K562 (cell line): ENCODE results near the gene TBC1D2B.
"Not testable (repeated sequence)": the region's sequence is repeated elsewhere in the genome, so short reads cannot be mapped to it uniquely, and the experiment has no call there.

Source experiments
- C11orf30 ChIP-seq: fragments of 450-650 bp; IDR thresholded peaks from 2 replicates; pipeline ENCODE4 v1.6.1; 2016; ENCODE audit warnings: low read depth, mild to moderate bottlenecking
- CBX2 ChIP-seq: fragments of 200-600 bp; sonication (generic); IDR thresholded peaks from one replicate; pipeline ENCODE4 v1.6.1; 2012; ENCODE audit warnings: mild to moderate bottlenecking, low read length, inconsistent platforms; ENCODE audit not compliant: insufficient read depth, poor library complexity, severe bottlenecking
- CTCF ChIP-seq, 3 experiments: IDR thresholded peaks in 2 of 3; conservative IDR thresholded peaks in 1 of 3; 2 replicates each; pipeline ENCODE4 v1.5.1; 2011 to 2012; ENCODE audit warnings: low read length in 3 of 3, mild to moderate bottlenecking in 3 of 3, control low read depth in 2 of 3, improper control_type of control experiment in 1 of 3, inconsistent platforms in 1 of 3, low read depth in 1 of 3, mixed read lengths in 1 of 3, moderate library complexity in 1 of 3; ENCODE audit not compliant: insufficient read depth in 2 of 3
- EP300 ChIP-seq: IDR thresholded peaks from 2 replicates; pipeline ENCODE4 v1.6.1; 2012; ENCODE audit warnings: low read length, improper control_type of control experiment
- ESRRA ChIP-seq: fragments of 450-650 bp; IDR thresholded peaks from 2 replicates; pipeline ENCODE4 v1.6.1; 2014; ENCODE audit warnings: low read depth, mild to moderate bottlenecking, moderate library complexity, borderline replicate concordance
- POLR2AphosphoS5 ChIP-seq: IDR thresholded peaks from 2 replicates; pipeline ENCODE4 v1.6.1; 2011; ENCODE audit warnings: mild to moderate bottlenecking, low read depth, low read length, moderate library complexity; ENCODE audit not compliant: control insufficient read depth, insufficient read depth
- SIX5 ChIP-seq, 2 experiments: IDR thresholded peaks; 2 replicates each; pipeline ENCODE4 v1.6.1; 2011; ENCODE audit warnings: low read length in 2 of 2, borderline replicate concordance in 1 of 2, low read depth in 1 of 2, mild to moderate bottlenecking in 1 of 2, moderate library complexity in 1 of 2; ENCODE audit not compliant: insufficient read depth in 1 of 2
- SRF ChIP-seq, 2 experiments: fragments of 250-450, 450-650 bp in 1 of 2; sonication (Bioruptor Pico) in 1 of 2; sonication (generic) in 1 of 2; formaldehyde crosslinking; IDR thresholded peaks; 2 replicates each; pipeline versions ENCODE4 v1.5.0 to v1.5.1; 2020 to 2022; ENCODE audit warnings: mild to moderate bottlenecking in 1 of 2, missing genetic modification reagents in 1 of 2
- SRSF9 ChIP-seq: fragments of 200-400 bp; formaldehyde crosslinking; IDR thresholded peaks from 2 replicates; pipeline ENCODE4 v1.6.1; 2017; ENCODE audit warnings: low read depth, low read length, borderline replicate concordance
- ZBTB2 ChIP-seq: fragments of 450-650 bp; IDR thresholded peaks from 2 replicates; pipeline ENCODE4 v1.6.1; 2016; ENCODE audit warnings: antibody characterized with exemption
- ZFP1 ChIP-seq: fragments of 450-650 bp; formaldehyde crosslinking; IDR thresholded peaks from 2 replicates; pipeline ENCODE4 v1.4.0; 2020; ENCODE audit warnings: mild to moderate bottlenecking, mixed read lengths
- ZNF76 ChIP-seq: fragments of 250-450 bp; sonication (Bioruptor Pico); IDR thresholded peaks from 2 replicates; pipeline ENCODE4 v1.4.0; 2020; ENCODE audit warnings: mild to moderate bottlenecking, moderate library complexity, borderline replicate concordance

- TF ChIP-seq SRSF9; ESRRA; CBX2; C11orf30; SRF (CRISPR knock-in tag; IDR thresholded peaks at IDR 0.05); POLR2AphosphoS5; EP300; ZBTB2; ZFP1; CTCF (IDR thresholded peaks at IDR 0.05 in 2 of 3, conservative IDR thresholded peaks at IDR 0.05 in 1 of 3; ENCODE audit: insufficient read depth in 2 of 3, low read depth in 1 of 3, low read length in 3 of 3); ZNF76 (CRISPR knock-in tag); SIX5 (IDR thresholded peaks at IDR 0.05; ENCODE audit: borderline replicate concordance in 1 of 2, insufficient read depth in 1 of 2, low read depth in 1 of 2, low read length in 2 of 2): not testable (repeated sequence)
These were observed 79.6 kb downstream of the TBC1D2B start for GRCh38 chr15:77997761-77998554.
